Activated T-cell treated with anti-CD3 and anti-CD28 coated beads, Interleukin-2, amount 50 U/mL, for 4 hours (primary cell): Measurements from ENCODE around the gene GLS. TPM values are rescaled to one million over a fixed set of nuclear protein-coding genes. Genes with fewer than 3 reads are reported as not detected.

ENCODE experiments used
- ATAC-seq, 2 donors: fragments of 200-7000 bp; cut with Tn5 transposase; one replicate each; pipeline ENCODE4 v1.10.0; 2021
- DNase-seq: peaks from one replicate; pipeline ENCODE4 v3.0.0-alpha.2; 2020
- H3K27me3 Mint-ChIP-seq: one replicate; pipeline ENCODE4 v1.8.0; 2021; ENCODE audit warnings: low read depth, mixed read lengths
- H3K36me3 Mint-ChIP-seq: one replicate; pipeline ENCODE4 v1.8.0; 2022; ENCODE audit warnings: mixed read lengths; ENCODE audit not compliant: insufficient read depth
- H3K4me1 Mint-ChIP-seq: one replicate; pipeline ENCODE4 v1.8.0; 2021; ENCODE audit warnings: low read depth, mixed read lengths
- H3K4me3 Mint-ChIP-seq: one replicate; pipeline ENCODE4 v1.8.0; 2021; ENCODE audit warnings: mild to moderate bottlenecking, moderate library complexity, mixed read lengths
- H3K9me3 Mint-ChIP-seq: one replicate; pipeline ENCODE4 v1.8.0; 2021; ENCODE audit warnings: mixed read lengths
- total RNA-seq, 3 donors: library from RNA; stranded (reverse); gene quantifications; one replicate each; pipeline ENCODE4 v1.2.1, GENCODE V29; 2021

The GLS gene
- total RNA-seq, 3 donors from 2014 or later = 371 to 409 (median 377) TPM

DNA sequence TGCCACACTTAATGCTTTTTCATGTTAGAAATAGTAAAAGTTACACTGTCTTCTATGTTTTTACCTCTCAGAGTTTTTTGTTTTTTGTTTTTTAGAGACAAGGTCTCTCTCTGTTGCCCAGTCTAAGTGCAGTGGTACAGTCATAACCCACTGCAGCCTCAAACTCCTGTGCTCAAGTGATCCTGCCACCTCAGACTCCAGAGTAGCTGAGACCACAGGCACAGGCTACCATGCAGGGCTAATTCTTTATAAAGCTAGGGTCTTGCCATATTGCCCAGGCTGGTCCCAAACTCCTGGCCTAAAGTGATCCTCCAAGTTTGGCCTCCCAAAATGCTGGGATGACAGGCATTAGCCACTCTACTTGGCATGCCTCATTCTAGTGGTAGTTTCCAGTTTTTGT lies 33.1 kb downstream of the GLS start:
- H3K4me3 Mint-ChIP-seq = no peak overlapping the region
- ATAC-seq (no peak), DNase-seq (no peak)
- H3K9me3 Mint-ChIP-seq = no peaks in the 10 kb centered on the region
- peaks cover 60% of the 10 kb centered on the region for H3K4me1 Mint-ChIP-seq
- no peaks in the 10 kb centered on the region for H3K27me3 Mint-ChIP-seq
- H3K36me3 Mint-ChIP-seq = peaks cover 49% of the 10 kb centered on the region

DNA sequence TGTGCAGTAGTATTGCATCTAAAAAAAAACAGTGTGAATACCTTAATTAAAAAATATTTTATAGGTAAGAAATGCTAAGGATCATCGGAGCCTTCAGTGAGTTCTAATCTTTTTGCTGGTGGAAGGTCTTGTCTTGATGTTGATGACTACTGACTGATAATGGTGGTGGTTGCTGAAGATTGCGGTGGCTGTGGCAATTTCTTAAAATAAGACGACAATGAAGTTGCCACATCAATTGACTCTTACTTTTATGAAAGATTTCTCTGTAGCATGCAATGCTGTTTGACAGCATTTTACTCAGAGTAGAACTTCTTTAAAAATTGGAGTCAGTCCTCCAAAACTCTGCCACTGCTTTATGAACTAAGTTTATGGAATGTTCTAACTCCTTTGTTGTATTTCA lies 36.2 kb downstream of the GLS start:
- peaks cover 42% of the 10 kb centered on the region for H3K4me1 Mint-ChIP-seq
- peaks cover 43% of the 10 kb centered on the region for H3K36me3 Mint-ChIP-seq
- no peak for DNase-seq
- no peaks in the 10 kb centered on the region for H3K27me3 Mint-ChIP-seq
- peak in 1 of 2 donors; percentile 30 for ATAC-seq
- H3K4me3 Mint-ChIP-seq = no peak overlapping the region
- no peaks in the 10 kb centered on the region for H3K9me3 Mint-ChIP-seq

DNA sequence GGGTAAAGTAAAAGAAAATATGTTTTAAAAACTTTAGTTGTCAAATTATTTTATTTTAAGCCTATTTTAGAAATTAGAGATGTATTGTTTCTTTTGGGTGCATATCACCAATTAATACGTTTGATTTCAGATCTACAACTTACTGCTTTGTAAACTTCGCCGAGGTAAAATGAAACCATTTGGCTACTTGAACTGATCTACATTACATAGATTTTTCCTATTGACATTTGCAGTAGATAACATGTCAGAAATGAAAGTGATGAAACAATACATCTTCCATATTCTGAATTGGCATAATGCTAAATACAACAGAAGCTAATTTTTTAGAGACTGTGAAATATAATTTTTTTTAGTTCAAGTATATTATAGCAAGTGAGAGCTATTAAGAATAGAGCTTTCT lies 39.5 kb downstream of the GLS start:
- ATAC-seq (no peak), DNase-seq (no peak)
- no peaks in the 10 kb centered on the region for H3K27me3 Mint-ChIP-seq
- no peaks in the 10 kb centered on the region for H3K9me3 Mint-ChIP-seq
- peaks cover 32% of the 10 kb centered on the region for H3K4me1 Mint-ChIP-seq
- no peak overlapping the region for H3K4me3 Mint-ChIP-seq
- peaks cover 50% of the 10 kb centered on the region for H3K36me3 Mint-ChIP-seq

DNA sequence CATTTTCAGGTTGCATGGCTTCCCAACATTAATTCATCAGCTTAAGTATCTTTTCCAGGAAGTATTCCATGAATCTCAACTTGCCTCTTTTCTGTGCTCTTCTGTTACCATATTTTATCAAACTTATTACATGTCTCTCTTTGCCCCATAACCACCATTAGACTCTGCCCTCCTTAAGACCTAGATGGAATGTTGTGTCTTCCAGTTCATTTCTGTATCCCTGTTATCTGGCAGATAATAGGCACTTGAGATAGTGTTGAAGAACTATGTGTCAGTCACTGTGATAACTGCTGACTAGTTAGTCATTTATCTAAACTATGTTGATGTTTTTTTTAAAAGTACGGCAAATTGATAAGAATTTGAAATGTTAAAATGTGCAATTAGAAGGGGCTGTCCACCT lies 41.8 kb downstream of the GLS start:
- H3K9me3 Mint-ChIP-seq = no peaks in the 10 kb centered on the region
- no peak for ATAC-seq
- H3K27me3 Mint-ChIP-seq = no peaks in the 10 kb centered on the region
- DNase-seq = no peak
- H3K4me3 Mint-ChIP-seq = no peak overlapping the region
- peaks cover 19% of the 10 kb centered on the region for H3K4me1 Mint-ChIP-seq
- peaks cover 42% of the 10 kb centered on the region for H3K36me3 Mint-ChIP-seq

DNA sequence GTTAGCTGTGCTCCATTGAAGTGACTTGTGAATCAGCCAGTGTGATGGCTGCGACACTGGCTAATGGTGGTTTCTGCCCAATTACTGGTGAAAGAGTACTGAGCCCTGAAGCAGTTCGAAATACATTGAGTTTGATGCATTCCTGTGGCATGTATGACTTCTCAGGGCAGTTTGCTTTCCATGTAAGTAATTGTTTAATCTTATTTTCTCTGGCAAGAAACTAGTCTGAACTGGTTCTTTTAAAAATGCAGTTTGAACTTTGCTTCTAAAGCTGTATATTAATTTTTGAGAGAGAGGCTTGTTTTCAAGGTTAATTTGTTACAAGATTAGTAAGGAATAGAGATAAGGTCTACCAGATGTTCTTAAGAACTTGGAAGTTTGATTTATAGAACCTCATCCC lies 46.7 kb downstream of the GLS start:
- DNase-seq = no peak
- Mint-ChIP-seq H3K4me3 (no peak overlapping the region), H3K27me3 (no peaks in the 10 kb centered on the region), H3K36me3 (peaks cover 40% of the 10 kb centered on the region), H3K9me3 (no peaks in the 10 kb centered on the region), H3K4me1 (peaks cover 11% of the 10 kb centered on the region)
- no peak for ATAC-seq

DNA sequence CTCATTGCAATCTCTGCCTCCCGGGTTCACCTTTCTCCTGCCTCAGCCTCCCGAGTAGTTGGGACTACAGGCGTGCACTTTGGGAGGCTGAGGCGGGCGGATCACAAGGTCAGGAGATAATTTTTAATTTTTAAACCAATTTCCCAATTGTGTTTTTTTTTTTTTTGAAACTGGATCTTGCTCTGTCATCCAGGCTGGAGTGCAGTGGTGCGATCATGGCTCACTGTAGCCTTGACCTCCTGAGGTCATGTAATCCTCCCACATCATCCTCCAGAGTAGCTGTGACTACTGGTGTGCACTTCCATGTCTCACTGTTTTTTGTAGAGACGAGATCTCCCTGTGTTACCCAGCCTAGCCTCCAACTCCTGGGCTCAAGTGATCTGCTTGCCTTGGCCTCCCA lies 49.3 kb downstream of the GLS start:
- Mint-ChIP-seq H3K9me3 (no peaks in the 10 kb centered on the region), H3K27me3 (no peaks in the 10 kb centered on the region), H3K36me3 (peaks cover 30% of the 10 kb centered on the region), H3K4me3 (no peak overlapping the region), H3K4me1 (peaks cover 11% of the 10 kb centered on the region)
- ATAC-seq = no peak
- no peak for DNase-seq

DNA sequence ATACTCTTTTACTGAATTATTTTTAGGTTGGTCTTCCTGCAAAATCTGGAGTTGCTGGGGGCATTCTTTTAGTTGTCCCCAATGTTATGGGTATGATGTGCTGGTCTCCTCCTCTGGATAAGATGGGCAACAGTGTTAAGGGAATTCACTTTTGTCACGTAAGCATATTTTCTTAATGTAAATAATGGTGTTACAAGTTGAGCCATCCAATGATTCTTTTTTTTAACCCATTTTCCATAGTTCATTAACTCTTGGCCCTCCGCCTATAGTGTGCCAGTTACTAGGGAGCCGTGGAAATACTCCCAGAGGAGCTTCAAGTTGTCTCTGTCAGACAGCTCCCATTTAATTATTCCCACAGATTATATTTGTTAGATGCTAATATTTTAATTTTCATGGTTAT lies 49.8 kb downstream of the GLS start:
- Mint-ChIP-seq H3K36me3 (peaks cover 28% of the 10 kb centered on the region), H3K4me3 (no peak overlapping the region), H3K9me3 (no peaks in the 10 kb centered on the region), H3K27me3 (no peaks in the 10 kb centered on the region), H3K4me1 (peaks cover 11% of the 10 kb centered on the region)
- DNase-seq = no peak
- no peak for ATAC-seq

DNA sequence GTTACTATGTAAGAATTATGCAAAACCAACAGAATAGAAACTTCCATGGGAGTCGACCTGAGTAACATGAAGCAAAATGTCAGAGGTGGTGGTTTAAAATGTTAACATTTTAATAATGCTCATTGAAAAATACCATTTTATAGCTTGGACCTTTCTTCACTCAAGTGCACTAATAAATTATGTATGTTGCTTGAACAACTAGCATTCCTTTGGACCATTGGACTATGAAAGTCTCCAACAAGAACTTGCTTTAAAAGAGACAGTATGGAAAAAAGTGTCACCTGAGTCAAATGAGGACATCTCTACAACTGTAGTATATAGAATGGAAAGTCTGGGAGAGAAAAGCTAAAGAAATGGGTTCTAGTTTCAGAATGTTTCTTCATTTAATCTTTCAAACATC lies 51.9 kb downstream of the GLS start:
- Mint-ChIP-seq H3K27me3 (no peaks in the 10 kb centered on the region), H3K4me1 (peaks cover 10% of the 10 kb centered on the region), H3K9me3 (no peaks in the 10 kb centered on the region), H3K36me3 (peaks cover 21% of the 10 kb centered on the region), H3K4me3 (no peak overlapping the region)
- DNase-seq = no peak
- ATAC-seq = no peak

DNA sequence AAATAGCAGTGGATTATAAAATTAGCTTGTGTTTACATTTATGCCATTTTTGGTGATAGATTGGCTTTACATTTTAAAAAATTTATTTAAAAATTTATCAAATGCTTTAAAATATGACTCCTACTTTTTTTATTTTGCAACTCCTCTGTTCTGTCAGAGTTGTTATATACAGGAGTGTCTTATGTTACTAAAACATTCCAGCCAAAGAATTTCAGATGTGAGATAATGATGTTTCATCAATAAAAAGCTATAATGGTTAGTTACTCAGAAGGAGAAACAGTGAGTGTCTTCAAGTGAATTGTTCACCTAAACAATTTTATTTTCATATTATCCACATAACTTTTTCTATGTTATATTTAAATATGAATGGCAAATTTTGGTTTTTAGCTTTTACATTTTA lies 52.7 kb downstream of the GLS start:
- H3K4me1 Mint-ChIP-seq = peaks cover 10% of the 10 kb centered on the region
- DNase-seq = no peak
- no peak overlapping the region for H3K4me3 Mint-ChIP-seq
- no peaks in the 10 kb centered on the region for H3K9me3 Mint-ChIP-seq
- ATAC-seq = no peak
- peaks cover 19% of the 10 kb centered on the region for H3K36me3 Mint-ChIP-seq
- no peaks in the 10 kb centered on the region for H3K27me3 Mint-ChIP-seq

DNA sequence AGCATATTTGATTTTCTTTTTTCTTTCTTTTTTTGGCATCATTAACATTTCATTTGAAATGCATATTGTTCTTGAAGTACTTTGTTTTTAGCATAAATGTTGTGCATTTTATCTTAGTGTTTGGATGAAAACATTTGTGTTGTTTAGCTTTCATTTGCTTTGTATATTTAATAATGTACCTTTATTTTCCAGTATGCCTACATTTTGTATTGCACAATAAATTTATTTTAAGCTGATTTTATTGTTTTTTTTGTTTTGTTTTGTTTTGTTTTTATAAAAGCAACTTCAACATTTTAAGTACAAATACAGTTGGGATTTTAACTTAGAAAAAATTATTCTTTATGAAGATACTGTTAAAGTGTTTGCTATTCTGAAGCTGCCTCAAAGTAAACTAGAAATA lies 54.4 kb downstream of the GLS start:
- DNase-seq (no peak), ATAC-seq (no peak)
- peaks cover 13% of the 10 kb centered on the region for H3K36me3 Mint-ChIP-seq

DNA sequence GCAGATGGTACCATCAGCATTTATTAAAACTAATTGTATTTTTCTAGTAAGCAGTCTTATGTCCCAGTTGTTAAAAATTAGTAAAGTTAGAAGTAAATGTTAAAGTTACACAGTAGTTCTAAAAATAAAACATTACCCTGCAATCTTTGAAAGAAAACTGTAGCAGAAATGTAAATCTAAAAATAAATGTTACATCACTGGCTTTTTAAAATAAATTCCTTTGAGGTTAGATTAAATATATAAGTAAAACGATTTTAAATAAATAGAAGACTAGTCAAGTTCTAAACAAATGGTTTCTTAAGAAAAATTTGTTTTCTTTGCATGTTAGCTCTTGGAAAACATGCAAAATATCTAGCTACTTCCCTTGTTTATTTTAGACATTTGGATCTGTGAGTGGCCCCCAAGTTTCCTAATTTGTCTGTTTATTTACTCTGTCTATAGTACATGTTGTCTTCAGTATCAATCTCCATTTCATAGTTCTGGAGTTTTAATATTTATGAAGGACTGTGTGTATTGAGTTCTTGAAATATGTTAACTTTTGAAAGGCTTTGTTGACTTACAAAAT lies 58.2 kb downstream of the GLS start:
- ATAC-seq (no peak), DNase-seq (no peak)
- Mint-ChIP-seq H3K27me3 (no peaks in the 10 kb centered on the region), H3K36me3 (peaks cover 5% of the 10 kb centered on the region), H3K4me1 (peaks cover 4% of the 10 kb centered on the region), H3K4me3 (no peak overlapping the region), H3K9me3 (no peaks in the 10 kb centered on the region)

More for the DNA sequence above, 54.4 kb downstream of the GLS start:
- Mint-ChIP-seq H3K4me1 (peaks cover 11% of the 10 kb centered on the region), H3K9me3 (no peaks in the 10 kb centered on the region), H3K4me3 (no peak overlapping the region), H3K27me3 (no peaks in the 10 kb centered on the region)

DNA sequence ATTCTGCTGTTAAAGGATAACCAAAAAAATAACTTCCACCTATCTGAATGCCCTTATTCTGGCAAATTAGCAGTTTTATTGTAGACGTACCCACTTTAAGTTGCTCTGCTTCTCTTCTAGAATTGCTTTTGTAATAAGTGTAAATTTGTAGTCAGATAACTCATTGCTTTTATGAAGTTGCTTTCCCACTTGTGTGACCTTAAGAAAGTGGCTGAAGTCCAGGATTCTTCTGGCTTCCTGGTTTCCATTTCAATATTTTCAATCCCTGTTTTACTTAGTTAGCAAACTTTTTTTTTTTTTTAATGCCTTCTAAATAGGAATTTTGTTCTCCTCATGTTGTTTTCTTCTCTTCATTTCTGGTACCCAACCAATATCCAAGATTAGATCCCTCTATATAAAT lies 59.8 kb downstream of the GLS start:
- Mint-ChIP-seq H3K36me3 (peaks cover 4% of the 10 kb centered on the region), H3K4me3 (no peak overlapping the region), H3K4me1 (peaks cover 5% of the 10 kb centered on the region), H3K9me3 (no peaks in the 10 kb centered on the region), H3K27me3 (no peaks in the 10 kb centered on the region)
- ATAC-seq (no peak), DNase-seq (no peak)

DNA sequence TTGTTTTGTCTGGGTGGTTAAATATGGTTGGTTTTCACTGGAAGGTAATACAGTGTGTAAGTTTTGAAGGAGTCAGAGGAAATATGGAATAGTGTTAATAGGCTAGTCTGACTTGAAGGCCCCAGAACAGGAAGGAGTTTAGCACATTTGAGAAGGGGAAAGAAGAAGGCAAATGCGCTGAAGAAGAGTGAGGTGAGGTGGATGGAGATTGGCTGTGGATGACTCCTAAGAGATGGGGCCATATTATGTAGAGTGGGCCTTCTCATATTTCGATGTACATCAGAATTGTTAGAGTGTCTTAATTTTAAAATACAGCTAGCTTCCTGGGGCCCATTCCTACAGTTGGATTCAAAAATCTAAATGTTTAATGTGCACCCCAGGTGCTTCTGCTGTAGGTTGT lies 61.0 kb downstream of the GLS start:
- Mint-ChIP-seq H3K4me1 (peaks cover 10% of the 10 kb centered on the region), H3K4me3 (no peak overlapping the region)
- no peak for ATAC-seq

DNA sequence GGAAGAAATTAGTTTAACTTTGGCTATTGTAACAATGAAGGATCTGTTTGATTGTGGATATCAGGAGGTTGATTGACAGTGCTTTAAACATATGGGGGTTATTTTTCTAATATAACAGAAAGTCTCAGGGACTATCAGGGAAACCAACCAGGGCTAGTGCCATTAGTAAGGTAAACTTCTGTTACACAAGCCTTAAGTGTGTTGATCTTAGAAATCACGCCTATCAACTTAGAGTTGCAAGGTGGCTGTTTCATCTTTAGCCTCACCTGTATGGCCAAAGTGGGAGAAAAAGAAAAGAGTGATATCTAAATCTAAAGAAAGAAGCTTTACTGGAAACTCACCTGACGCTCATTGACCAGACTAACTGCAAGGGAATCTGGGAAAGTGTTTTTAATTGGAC lies 62.1 kb downstream of the GLS start:
- peaks cover 4% of the 10 kb centered on the region for H3K36me3 Mint-ChIP-seq
- H3K4me1 Mint-ChIP-seq = peaks cover 12% of the 10 kb centered on the region
- H3K27me3 Mint-ChIP-seq = no peaks in the 10 kb centered on the region
- no peak for DNase-seq
- no peak for ATAC-seq
- H3K4me3 Mint-ChIP-seq = no peak overlapping the region
- H3K9me3 Mint-ChIP-seq = no peaks in the 10 kb centered on the region

More for the DNA sequence above, 61.0 kb downstream of the GLS start:
- Mint-ChIP-seq H3K27me3 (no peaks in the 10 kb centered on the region), H3K9me3 (no peaks in the 10 kb centered on the region), H3K36me3 (peaks cover 4% of the 10 kb centered on the region)
- no peak for DNase-seq

DNA sequence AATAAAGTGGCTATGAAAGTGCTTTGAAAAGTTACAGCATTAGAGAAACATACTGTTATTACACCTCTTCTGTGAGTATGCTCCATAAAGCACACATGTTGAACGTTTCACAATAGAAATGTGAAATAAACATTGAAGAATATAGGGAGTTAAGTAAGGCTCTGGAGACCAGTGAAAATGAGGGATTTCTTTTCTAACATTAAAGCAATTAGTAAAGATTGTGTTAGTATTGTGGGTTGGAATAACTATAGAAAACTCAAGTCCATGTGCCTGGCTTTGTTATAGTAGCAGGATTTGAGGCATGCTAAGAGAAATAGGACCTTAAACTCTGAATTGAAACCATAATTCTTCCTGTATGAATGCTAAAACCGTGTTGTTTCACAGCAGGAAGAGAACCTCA lies 63.1 kb downstream of the GLS start:
- no peaks in the 10 kb centered on the region for H3K27me3 Mint-ChIP-seq
- peaks cover 11% of the 10 kb centered on the region for H3K4me1 Mint-ChIP-seq
- H3K36me3 Mint-ChIP-seq = peaks cover 4% of the 10 kb centered on the region
- no peaks in the 10 kb centered on the region for H3K9me3 Mint-ChIP-seq
- DNase-seq (no peak), ATAC-seq (no peak)
- no peak overlapping the region for H3K4me3 Mint-ChIP-seq

DNA sequence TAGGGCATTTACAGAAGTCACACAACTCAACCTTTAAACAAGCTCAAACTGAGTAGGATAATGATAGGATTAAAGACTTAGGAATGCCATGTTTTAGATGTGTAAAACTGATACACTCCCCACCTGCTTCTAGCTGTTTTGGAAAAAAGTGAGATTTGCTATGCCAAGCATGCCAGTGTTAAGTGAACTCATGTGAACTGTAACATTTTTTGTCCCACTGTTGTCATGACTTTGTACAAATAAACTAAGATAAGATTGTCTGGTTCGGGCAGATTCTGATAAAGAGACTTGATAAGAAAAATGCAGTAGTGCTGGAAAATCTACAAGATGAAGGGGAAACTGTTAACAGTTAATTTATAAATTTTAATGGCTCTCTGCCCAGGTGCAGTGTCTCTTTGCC lies 66.5 kb downstream of the GLS start:
- no peaks in the 10 kb centered on the region for H3K9me3 Mint-ChIP-seq
- H3K36me3 Mint-ChIP-seq = peaks cover 2% of the 10 kb centered on the region
- H3K4me3 Mint-ChIP-seq = no peak overlapping the region
- ATAC-seq = no peak
- no peak for DNase-seq
- H3K27me3 Mint-ChIP-seq = no peaks in the 10 kb centered on the region
- peaks cover 11% of the 10 kb centered on the region for H3K4me1 Mint-ChIP-seq
